Stimulated activated CD4-positive, alpha-beta T cell treated with anti-CD3 and anti-CD28 coated beads, Interleukin-4, amount 100 ng/mL, for 48 hours (primary cell): ENCODE data around the gene KLHL40.

Source experiments
- DNase-seq, 2 donors: peaks; one replicate each; pipeline ENCODE4 v3.0.0-alpha.2; 2020; ENCODE audit warnings: low read depth in 2 of 2

The KLHL40 gene

DNA sequence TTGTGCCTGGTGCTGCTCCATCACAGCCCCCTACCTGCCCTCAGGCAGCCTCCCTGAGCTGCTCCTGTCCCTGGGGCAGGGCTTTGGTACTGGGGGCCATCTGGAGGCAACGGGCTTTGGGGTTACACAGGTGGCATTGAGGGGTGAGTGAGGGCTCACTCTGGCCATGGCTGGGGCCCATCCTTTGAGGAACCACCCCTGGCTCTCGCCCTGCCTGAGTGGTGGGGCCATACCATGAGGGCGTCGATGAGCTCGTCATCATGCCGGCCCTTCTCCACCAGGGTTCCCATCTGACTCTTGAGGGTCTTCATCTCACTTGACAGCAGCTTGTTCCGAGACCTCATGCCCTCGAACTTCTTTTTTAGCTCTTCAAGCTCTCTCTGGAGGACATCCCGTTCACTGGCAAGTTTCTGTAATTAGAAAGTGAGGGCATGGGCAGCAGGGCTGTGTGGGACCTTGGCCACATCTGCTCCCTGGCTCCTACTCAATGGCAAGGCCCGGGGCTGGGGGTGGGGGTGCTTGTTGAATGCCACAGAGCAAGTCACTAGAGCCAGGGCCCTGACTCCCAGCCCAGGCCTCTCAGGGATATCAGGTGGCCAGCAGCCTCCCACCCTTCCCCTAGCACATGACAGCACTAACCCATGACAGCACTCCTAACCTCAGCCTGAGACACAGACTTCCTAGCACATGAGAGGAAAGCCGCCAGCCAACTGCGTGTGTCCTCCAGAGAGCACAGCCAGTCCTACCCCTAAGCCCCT is 54.2 kb downstream of the KLHL40 start:
- no peak for DNase-seq

DNA sequence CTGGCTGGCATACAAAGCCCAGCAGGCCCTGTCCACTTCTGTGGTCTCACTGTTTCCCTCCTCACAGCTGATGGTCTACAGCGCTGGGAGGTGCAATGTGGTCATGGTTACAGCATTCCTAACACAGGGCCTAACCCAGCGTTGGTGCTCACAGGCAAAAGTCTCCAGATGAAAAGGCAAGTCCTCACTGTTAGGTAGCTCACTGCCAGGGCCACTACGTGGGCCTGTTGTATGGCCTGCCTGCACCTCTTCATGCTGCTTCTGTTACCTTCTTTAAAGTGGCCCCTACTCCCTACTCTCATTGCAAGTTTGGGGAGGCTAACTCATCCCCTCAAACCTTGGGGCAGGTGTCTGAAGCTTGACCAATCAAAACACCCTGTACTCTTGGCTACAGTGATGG is 56.5 kb downstream of the KLHL40 start:
- no peak for DNase-seq
